Measurements from ENCODE around the gene CLDN22. TPM values are rescaled to one million over a fixed set of nuclear protein-coding genes. Genes with fewer than 3 reads are reported as not detected.

Gene CLDN22
- total and polyA plus RNA-seq, 2 of the 8 experiments (the other 6 are each of a cell fraction or from before 2014, with no cell fraction given), result not detected

GRCh38 chr4:183327827-183328226, 7.8 kb upstream of the CLDN22 start:
- no peak overlapping the region for H3K14ac ChIP-seq (ENCODE audit: insufficient read length)
- no peak overlapping the region for H2BK15ac ChIP-seq (ENCODE audit: low read length)
- H3K4ac ChIP-seq (replicated peaks; ENCODE audit: insufficient read length, low read depth, low read length), result no peak overlapping the region
- FAIRE-seq, result no peak
- H4K8ac ChIP-seq (ENCODE audit: extremely low read depth, insufficient read depth, low read length), result 0 out of 2 replicates have a peak overlapping the region, but pooled peaks have one; percentile 35
- no peaks in the 10 kb centered on the region for H3K79me1 ChIP-seq (ENCODE audit: low read depth, low read length)
- H3K4me3 ChIP-seq (ENCODE audit: extremely low read depth in 1 of 4, insufficient read depth in 2 of 4, low read depth in 3 of 4, low read length in 4 of 4), result no peak overlapping the region
- H2BK20ac ChIP-seq (ENCODE audit: low read length), result no peak overlapping the region
- H2AK5ac ChIP-seq (ENCODE audit: low read depth, low read length), result no peak overlapping the region
- H3K9ac ChIP-seq (replicated peaks in 1 of 4; ENCODE audit: extremely low read depth in 1 of 4, low read depth in 3 of 4, low read length in 3 of 4), result no peak overlapping the region
- no peaks in the 10 kb centered on the region for H4K20me1 ChIP-seq (replicated peaks in 1 of 2; ENCODE audit: control insufficient read depth in 1 of 2, insufficient read depth in 2 of 2, low read length in 2 of 2)
- H3K9me3 ChIP-seq (ENCODE audit: insufficient read depth in 2 of 2, low read depth in 1 of 2, low read length in 1 of 2), result peaks cover 5 to 6% of the 10 kb centered on the region in 2 experiments; a peak in 1 of 4 replicates
- H3K23me2 ChIP-seq (ENCODE audit: low read depth, low read length), result peaks cover 1% of the 10 kb centered on the region; the same call in 1 of the 2 replicates
- POLR2A ChIA-PET (ENCODE audit: partially characterized antibody), result interaction anchor here (0.6 to 1.0 kb wide), 2 partner anchors 71 to 251 kb away, joined by 3 read pairs; no protein-coding TSS in a partner anchor
- H2AFZ ChIP-seq (ENCODE audit: low read length), result no peak overlapping the region
- no peaks in the 10 kb centered on the region for H3K79me2 ChIP-seq (ENCODE audit: control insufficient read depth in 1 of 2, insufficient read depth in 2 of 2, low read length in 2 of 2)
- CTCF ChIA-PET (ENCODE audit: partially characterized antibody), result interaction anchor here (0.6 to 0.8 kb wide), 2 partner anchors 11 to 75 kb away, joined by 3 read pairs; no protein-coding TSS in a partner anchor
- no peak overlapping the region for H4K91ac ChIP-seq (replicated peaks; ENCODE audit: insufficient read length, low read length)
- no peak overlapping the region for H3K23ac ChIP-seq (ENCODE audit: insufficient read length)
- no peak overlapping the region for H3K27ac ChIP-seq (ENCODE audit: low read depth, low read length)
- H3K18ac ChIP-seq (ENCODE audit: extremely low read depth, low read length), result no peak overlapping the region
- no peak overlapping the region for H2BK5ac ChIP-seq (ENCODE audit: low read depth, low read length)
- no peak overlapping the region for H3K56ac ChIP-seq (replicated peaks; ENCODE audit: insufficient read length, low read depth, low read length)
- H3K27me3 ChIP-seq (replicated peaks in 1 of 4; ENCODE audit: control insufficient read depth in 3 of 4, extremely low read depth in 1 of 4, insufficient read depth in 3 of 4, low read length in 3 of 4), result peaks cover 0 to 2% (median 0%) of the 10 kb centered on the region in 4 experiments; a peak in 1 of 7 replicates
- no peaks in the 10 kb centered on the region for H3K4me1 ChIP-seq (replicated peaks in 1 of 4; ENCODE audit: control insufficient read depth in 3 of 4, insufficient read depth in 4 of 4, low read length in 3 of 4)
- no peak for DNase-seq (ENCODE audit: low read depth in 1 of 2, low spot score in 2 of 2)
- no peaks in the 10 kb centered on the region for H3K36me3 ChIP-seq (ENCODE audit: control insufficient read depth in 2 of 4, insufficient read depth in 4 of 4, low read length in 3 of 4)
- H3K4me2 ChIP-seq (ENCODE audit: insufficient read depth in 1 of 2, low read depth in 2 of 2, low read length in 2 of 2), result no peak overlapping the region
- H2BK120ac ChIP-seq (replicated peaks; ENCODE audit: low read depth, low read length), result no peak overlapping the region
- no peak overlapping the region for H4K5ac ChIP-seq (ENCODE audit: insufficient read length, low read depth, low read length)
- WGBS, 2 experiments (ENCODE audit: extremely low coverage in 1 of 2, insufficient coverage in 1 of 2, insufficient read length in 1 of 2, insufficient replicate concordance in 2 of 2, low coverage in 1 of 2, low lambda C conversion rate in 2 of 2, missing lambda C conversion rate in 1 of 2), result 77% methylated on average over 6 of the region's 7 CpGs; no CpG with 5 or more reads in 1 of the 2 experiments
- H2BK12ac ChIP-seq (ENCODE audit: low read depth, low read length), result no peak overlapping the region
- no peak for TF ChIP-seq KDM4A (IDR thresholded peaks at IDR 0.05; ENCODE audit: low read depth, low read length, severe bottlenecking)
- TF ChIP-seq GABPA (IDR thresholded peaks at IDR 0.05; ENCODE audit: borderline replicate concordance, insufficient read depth, low read length), result no peak
- TF ChIP-seq PHF8 (conservative IDR thresholded peaks at IDR 0.05; ENCODE audit: low read depth, low read length), result no peak
- TF ChIP-seq KDM1A (IDR thresholded peaks at IDR 0.05; ENCODE audit: borderline replicate concordance, low read length), result no peak
- TF ChIP-seq CBX8 (IDR thresholded peaks at IDR 0.05; ENCODE audit: borderline replicate concordance, low read depth, low read length), result no peak
- no peak for TF ChIP-seq TBP (IDR thresholded peaks at IDR 0.05; ENCODE audit: low read depth, low read length)
- TF ChIP-seq MAFK (IDR thresholded peaks at IDR 0.05; ENCODE audit: low read depth, low read length), result no peak
- no peak for TF ChIP-seq JUN (IDR thresholded peaks at IDR 0.05; ENCODE audit: low read depth, low read length)
- no peak for TF ChIP-seq SP4 (IDR thresholded peaks at IDR 0.05; ENCODE audit: low read length)
- TF ChIP-seq SRF (IDR thresholded peaks at IDR 0.05; ENCODE audit: low read depth, low read length), result no peak
- TF ChIP-seq FOSL1 (IDR thresholded peaks at IDR 0.05; ENCODE audit: insufficient read depth, low read depth, low read length), result no peak
- TF ChIP-seq CTBP2 (IDR thresholded peaks at IDR 0.05; ENCODE audit: borderline replicate concordance, insufficient read depth, insufficient read length, low read length), result no peak
- no peak for TF ChIP-seq GTF2F1 (IDR thresholded peaks at IDR 0.05; ENCODE audit: borderline replicate concordance, low read depth, low read length)
- no peak for TF ChIP-seq SP2 (IDR thresholded peaks at IDR 0.05; ENCODE audit: low read length)
- TF ChIP-seq BACH1 (IDR thresholded peaks at IDR 0.05; ENCODE audit: low read length), result no peak

All from H1 (cell line).